Renal cortical epithelial cell (primary cell): ENCODE data around the gene CHMP1B. TPM values are rescaled to one million over a fixed set of nuclear protein-coding genes. Genes with fewer than 3 reads are reported as not detected.

Experiments used
- DNase-seq: peaks from one replicate; pipeline ENCODE4 v3.0.0-alpha.2; 2011; ENCODE audit warnings: low read depth
- total RNA-seq: library from RNA; depleted of rRNA; stranded (reverse); fragments of >200 nt; gene quantifications from 2 replicates; pipeline ENCODE4 v1.2.3, GENCODE V29; 2014

Gene CHMP1B
- total RNA-seq, 1 donor from 2014 or later, result 106 TPM

- DNase-seq, result no peak
Measured at GRCh38 chr18:11902522-11903292, 51.5 kb downstream of the CHMP1B start.

Other genes with a start within 250 kb of the CHMP1B start
- gene SLC35G4, start 241.8 kb upstream of the CHMP1B start, total RNA-seq, result not detected in 2 replicates
- gene GNAL, start 162.1 kb upstream of the CHMP1B start, total RNA-seq, result 0.87 and 0.94 TPM in 2 replicates
- 20.1 and 37.6 TPM in 2 replicates for gene MPPE1, start 56.9 kb downstream of the CHMP1B start, total RNA-seq
- gene IMPA2, start 130.1 kb downstream of the CHMP1B start, total RNA-seq, result 32.1 and 123 TPM in 2 replicates
- not detected in 2 replicates for gene ANKRD62, start 242.4 kb downstream of the CHMP1B start, total RNA-seq